BLaER1 treated with 17β-estradiol and CSF1 and Interleukin-3, amounts not matched to agents 10 nM and 100 nM (cell line): ENCODE results near the gene SEMA4D.

Experiments used
- H3K27ac ChIP-seq, 11 experiments: shearing (Covaris generic); formaldehyde crosslinking; 2 replicates each; pipeline ENCODE4 v1.8.1; 2022
- H3K27me3 ChIP-seq, 11 experiments: shearing (Covaris generic); formaldehyde crosslinking; 2 replicates each; pipeline ENCODE4 v1.8.1; 2022
- H3K36me3 ChIP-seq, 11 experiments: shearing (Covaris generic); formaldehyde crosslinking; 2 replicates each; pipeline ENCODE4 v1.8.1; 2022
- H3K4me1 ChIP-seq, 10 experiments: shearing (Covaris generic); formaldehyde crosslinking; 2 replicates each; pipeline ENCODE4 v1.8.1; 2022
- H3K4me2 ChIP-seq, 11 experiments: shearing (Covaris generic); formaldehyde crosslinking; 2 replicates each; pipeline ENCODE4 v1.8.1; 2022
- H3K4me3 ChIP-seq, 10 experiments: shearing (Covaris generic); formaldehyde crosslinking; 2 replicates each; pipeline ENCODE4 v1.8.1; 2022
- H3K9ac ChIP-seq, 11 experiments: shearing (Covaris generic); formaldehyde crosslinking; 2 replicates each; pipeline ENCODE4 v1.8.1; 2022
- H3K9me3 ChIP-seq, 11 experiments: shearing (Covaris generic); formaldehyde crosslinking; replicated peaks in 1 of 11; 2 replicates each; pipeline ENCODE4 v1.8.1; 2022
- H4K20me1 ChIP-seq, 11 experiments: shearing (Covaris generic); formaldehyde crosslinking; 2 replicates each; pipeline ENCODE4 v1.8.1; 2022
- Cebpa-rat ChIP-seq, 11 experiments: shearing (Covaris generic); IDR thresholded peaks; 2 replicates each; pipeline ENCODE4 v1.8.1; 2022

Gene SEMA4D

GRCh38 chr9:89493671-89494070 is 4.2 kb downstream of the SEMA4D start:
- Histone ChIP-seq H3K4me3 (no peak overlapping the region), H3K4me2 (peak overlapping the region; percentile 45 to 99 (median 97); a peak in 19 of 22 replicates), H3K4me1 (peaks cover 38 to 82% (median 76%) of the 10 kb centered on the region in 10 experiments), H4K20me1 (peaks cover 15 to 64% (median 26%) of the 10 kb centered on the region in 11 experiments; a peak in 17 of 22 replicates), H3K36me3 (peaks cover 0 to 30% (median 3%) of the 10 kb centered on the region in 11 experiments; a peak in 7 of 22 replicates), H3K27ac (no peak overlapping the region), H3K9me3 (peaks cover 0 to 10% (median 3%) of the 10 kb centered on the region in 11 experiments; a peak in 7 of 22 replicates), H3K9ac (no peak overlapping the region), H3K27me3 (no peaks in the 10 kb centered on the region)
- no peak for TF ChIP-seq Cebpa-rat (IDR thresholded peaks at IDR 0.05)

GRCh38 chr9:89493181-89493580 is 4.7 kb downstream of the SEMA4D start:
- no peak for TF ChIP-seq Cebpa-rat (IDR thresholded peaks at IDR 0.05)
- Histone ChIP-seq H3K9ac (no peak overlapping the region), H3K27me3 (no peaks in the 10 kb centered on the region), H4K20me1 (peaks cover 15 to 64% (median 26%) of the 10 kb centered on the region in 11 experiments; a peak in 17 of 22 replicates), H3K9me3 (peaks cover 0 to 14% (median 3%) of the 10 kb centered on the region in 11 experiments; a peak in 8 of 22 replicates), H3K36me3 (peaks cover 0 to 35% (median 3%) of the 10 kb centered on the region in 11 experiments; a peak in 7 of 22 replicates), H3K27ac (no peak overlapping the region; a peak in 1 of 22 replicates), H3K4me3 (no peak overlapping the region), H3K4me2 (peak overlapping the region in 7 of 11 experiments; percentile 13 to 99 (median 87); a peak in 8 of 22 replicates), H3K4me1 (peaks cover 33 to 77% (median 71%) of the 10 kb centered on the region in 10 experiments)

GRCh38 chr9:89492586-89492985 is 5.3 kb downstream of the SEMA4D start:
- H3K4me3 ChIP-seq, result no peak overlapping the region
- no peaks in the 10 kb centered on the region for H3K27me3 ChIP-seq
- H3K36me3 ChIP-seq, result peaks cover 0 to 36% (median 3%) of the 10 kb centered on the region in 11 experiments; a peak in 7 of 22 replicates
- no peak overlapping the region for H3K27ac ChIP-seq
- H4K20me1 ChIP-seq, result peaks cover 15 to 64% (median 26%) of the 10 kb centered on the region in 11 experiments; a peak in 17 of 22 replicates
- no peak overlapping the region for H3K9ac ChIP-seq
- peak overlapping the region in 7 of 11 experiments; percentile 13 to 99 (median 87); a peak in 6 of 22 replicates for H3K4me2 ChIP-seq
- peaks cover 33 to 76% (median 70%) of the 10 kb centered on the region in 10 experiments for H3K4me1 ChIP-seq
- H3K9me3 ChIP-seq, result peaks cover 0 to 19% (median 3%) of the 10 kb centered on the region in 11 experiments; a peak in 8 of 22 replicates
- no peak for TF ChIP-seq Cebpa-rat (IDR thresholded peaks at IDR 0.05)

- Histone ChIP-seq H3K27me3 (no peaks in the 10 kb centered on the region), H3K4me2 (peak overlapping the region in 8 of 11 experiments; percentile 5 to 97 (median 30); a peak in 8 of 22 replicates), H3K4me1 (peaks cover 32 to 70% (median 65%) of the 10 kb centered on the region in 10 experiments), H3K9me3 (peaks cover under 1 to 22% (median 5%) of the 10 kb centered on the region in 11 experiments; a peak in 21 of 22 replicates), H3K9ac (no peak overlapping the region), H4K20me1 (peaks cover 15 to 62% (median 26%) of the 10 kb centered on the region in 11 experiments; a peak in 17 of 22 replicates), H3K27ac (no peak overlapping the region), H3K36me3 (peaks cover 0 to 38% (median 3%) of the 10 kb centered on the region in 11 experiments; a peak in 9 of 22 replicates), H3K4me3 (no peak overlapping the region)
- TF ChIP-seq Cebpa-rat (IDR thresholded peaks at IDR 0.05), result no peak
Measured at GRCh38 chr9:89491694-89492093, 6.2 kb downstream of the SEMA4D start.

DNA sequence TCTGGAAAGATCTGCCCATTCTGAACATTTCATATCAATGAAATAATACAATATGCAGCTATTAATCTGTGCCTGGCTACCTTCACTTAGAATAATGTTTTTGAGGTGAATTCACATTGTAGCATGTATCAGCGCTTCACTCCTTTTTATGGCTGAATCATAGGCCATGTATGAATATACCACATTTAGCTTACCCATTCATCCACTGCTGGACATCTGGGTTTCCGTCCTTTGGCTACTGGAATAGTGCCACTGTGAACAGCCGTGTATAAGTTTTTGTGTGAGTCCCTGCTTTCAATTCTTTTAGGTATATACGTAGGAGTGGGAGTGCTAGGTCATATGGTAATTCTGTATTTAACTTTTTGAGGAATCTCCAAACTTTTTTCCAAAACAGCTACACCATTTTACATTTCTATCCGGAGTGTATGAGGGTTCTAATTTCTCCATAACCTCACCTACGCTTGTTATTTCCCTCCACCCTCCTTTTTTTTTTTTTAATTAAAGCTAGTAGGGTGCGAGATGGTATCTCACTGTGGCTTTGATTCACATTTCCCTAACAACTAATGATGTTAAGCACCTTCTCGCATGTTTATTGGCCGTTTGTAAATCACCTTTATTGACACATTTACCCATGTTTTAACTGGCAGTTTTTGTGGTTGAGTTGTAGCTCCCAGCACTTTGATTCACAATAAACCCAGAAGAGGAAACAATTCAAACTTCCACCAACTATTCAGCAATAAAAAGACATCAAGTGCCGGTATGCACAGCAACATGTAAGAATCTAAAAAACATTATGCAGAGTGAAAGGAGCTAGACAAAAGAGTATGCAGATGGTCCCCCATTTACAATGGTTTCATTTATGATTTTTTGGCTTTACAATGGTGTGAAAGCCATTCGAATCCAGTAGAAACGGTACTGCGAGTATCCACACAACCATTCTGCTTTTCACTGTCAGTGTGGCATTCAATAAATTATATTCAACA is 8.1 kb downstream of the SEMA4D start:
- Histone ChIP-seq H3K4me2 (peak overlapping the region in 7 of 11 experiments; percentile 2 to 97 (median 38); a peak in 10 of 22 replicates), H3K36me3 (peaks cover 0 to 42% (median 5%) of the 10 kb centered on the region in 11 experiments; a peak in 9 of 22 replicates), H4K20me1 (peaks cover 1 to 43% (median 14%) of the 10 kb centered on the region in 11 experiments; a peak in 14 of 22 replicates), H3K4me1 (peaks cover 23 to 57% (median 52%) of the 10 kb centered on the region in 10 experiments), H3K9me3 (peaks cover 9 to 31% (median 12%) of the 10 kb centered on the region in 11 experiments; a peak in 21 of 22 replicates), H3K9ac (no peak overlapping the region), H3K27me3 (no peaks in the 10 kb centered on the region), H3K4me3 (no peak overlapping the region), H3K27ac (no peak overlapping the region)
- TF ChIP-seq Cebpa-rat (IDR thresholded peaks at IDR 0.05), result no peak

- Histone ChIP-seq H3K27ac (no peak overlapping the region), H3K9ac (no peak overlapping the region), H3K4me1 (peaks cover 23 to 57% (median 52%) of the 10 kb centered on the region in 10 experiments), H3K36me3 (peaks cover 0 to 42% (median 5%) of the 10 kb centered on the region in 11 experiments; a peak in 9 of 22 replicates), H4K20me1 (peaks cover 0 to 41% (median 8%) of the 10 kb centered on the region in 11 experiments; a peak in 7 of 22 replicates), H3K4me2 (no peak overlapping the region), H3K9me3 (peaks cover 9 to 31% (median 12%) of the 10 kb centered on the region in 11 experiments; a peak in 21 of 22 replicates), H3K27me3 (no peaks in the 10 kb centered on the region), H3K4me3 (no peak overlapping the region)
- TF ChIP-seq Cebpa-rat (IDR thresholded peaks at IDR 0.05), result no peak
Measured at GRCh38 chr9:89488936-89489335, 9.0 kb downstream of the SEMA4D start.

GRCh38 chr9:89488131-89488530 is 9.8 kb downstream of the SEMA4D start:
- H3K4me3 ChIP-seq, result no peak overlapping the region
- H3K9me3 ChIP-seq, result peaks cover 9 to 31% (median 12%) of the 10 kb centered on the region in 11 experiments; a peak in 21 of 22 replicates
- no peak overlapping the region for H3K27ac ChIP-seq
- H3K4me1 ChIP-seq, result peaks cover 27 to 57% (median 54%) of the 10 kb centered on the region in 10 experiments
- H3K36me3 ChIP-seq, result peaks cover 0 to 41% (median 5%) of the 10 kb centered on the region in 11 experiments; a peak in 9 of 22 replicates
- H3K4me2 ChIP-seq, result no peak overlapping the region
- no peak overlapping the region for H3K9ac ChIP-seq
- no peak for TF ChIP-seq Cebpa-rat (IDR thresholded peaks at IDR 0.05)
- H4K20me1 ChIP-seq, result peaks cover 0 to 45% (median 9%) of the 10 kb centered on the region in 11 experiments; a peak in 7 of 22 replicates
- H3K27me3 ChIP-seq, result no peaks in the 10 kb centered on the region

DNA sequence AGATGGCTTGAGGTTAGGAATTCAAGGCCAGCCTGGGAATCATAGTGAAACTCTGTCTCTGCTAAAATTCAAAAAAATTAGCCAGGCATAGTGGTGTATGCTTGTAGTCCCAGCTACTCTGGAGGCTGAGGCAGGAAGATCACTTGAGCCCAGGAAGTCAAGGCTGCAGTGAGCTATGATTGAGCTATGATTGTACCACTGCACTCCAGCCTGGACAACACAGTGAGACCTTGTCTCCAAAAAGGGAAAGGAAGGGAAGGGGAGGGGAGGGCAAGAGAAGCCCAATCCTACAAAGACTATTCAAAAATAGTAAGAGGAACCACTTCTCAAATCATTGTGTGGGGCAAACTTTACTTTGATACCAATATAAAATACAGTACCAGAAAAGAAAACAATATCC is 11.2 kb downstream of the SEMA4D start:
- Histone ChIP-seq H4K20me1 (peaks cover 0 to 45% (median 6%) of the 10 kb centered on the region in 11 experiments; a peak in 8 of 22 replicates), H3K27ac (no peak overlapping the region), H3K4me2 (peak overlapping the region in 2 of 11 experiments; percentile 25 to 27; a peak in 1 of 22 replicates), H3K36me3 (peaks cover 0 to 37% (median 5%) of the 10 kb centered on the region in 11 experiments; a peak in 13 of 22 replicates), H3K4me3 (no peak overlapping the region), H3K4me1 (peaks cover 37 to 57% (median 55%) of the 10 kb centered on the region in 10 experiments), H3K9ac (no peak overlapping the region), H3K9me3 (peaks cover 9 to 34% (median 12%) of the 10 kb centered on the region in 11 experiments; a peak in 21 of 22 replicates), H3K27me3 (no peaks in the 10 kb centered on the region)
- no peak for TF ChIP-seq Cebpa-rat (IDR thresholded peaks at IDR 0.05)
